Fibroblast of pulmonary artery (primary cell): ENCODE results near the gene PI4K2B.

Experiments used
- DNase-seq: peaks from one replicate; pipeline ENCODE4 v3.0.0-alpha.2; 2010; ENCODE audit warnings: low read depth
- H3K4me3 ChIP-seq: replicated peaks from 2 replicates; pipeline ENCODE4 v1.5.1; 2011; ENCODE audit warnings: low read depth, mild to moderate bottlenecking, control low read depth, low read length, moderate library complexity
- TF ChIP-seq, protein P1 (sequence below): IDR thresholded peaks from 2 replicates; pipeline ENCODE4 v1.5.1; 2011; ENCODE audit warnings: mild to moderate bottlenecking, control low read depth, low read length, inconsistent platforms; ENCODE audit errors: missing control alignments

Gene PI4K2B

DNA sequence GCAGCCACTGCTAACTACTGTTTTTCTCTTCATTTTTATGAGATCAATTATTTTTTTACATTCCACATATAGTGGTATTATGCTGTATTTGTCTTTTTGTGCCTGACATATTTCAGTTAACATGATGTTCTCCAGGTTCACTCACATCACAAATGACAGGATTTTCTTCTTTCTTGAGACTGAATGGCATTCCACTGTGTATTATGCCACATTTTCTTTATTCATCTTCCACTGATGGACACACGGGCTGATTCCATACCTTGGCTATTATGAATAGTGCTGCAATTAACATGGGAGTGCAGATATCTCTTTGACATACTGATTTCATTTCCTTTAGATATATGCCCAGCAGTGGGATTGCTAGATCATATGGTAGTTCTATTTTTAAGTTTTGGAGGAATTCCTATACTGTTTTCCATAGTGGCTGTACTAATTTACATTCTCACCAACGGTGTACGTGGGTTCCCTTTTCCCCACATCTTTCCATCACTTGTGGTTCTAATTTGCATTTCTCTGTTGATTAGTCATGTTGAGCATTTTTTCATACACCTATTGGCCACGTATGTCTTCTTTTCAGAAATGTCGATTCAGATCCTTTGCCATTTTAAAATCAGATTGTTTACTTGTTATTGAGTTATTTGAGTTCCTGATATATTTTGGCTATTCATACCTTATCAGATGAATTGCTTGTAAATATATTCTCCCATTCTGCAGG, 63.9 kb downstream of the PI4K2B start:
- TF ChIP-seq, protein P1, sequence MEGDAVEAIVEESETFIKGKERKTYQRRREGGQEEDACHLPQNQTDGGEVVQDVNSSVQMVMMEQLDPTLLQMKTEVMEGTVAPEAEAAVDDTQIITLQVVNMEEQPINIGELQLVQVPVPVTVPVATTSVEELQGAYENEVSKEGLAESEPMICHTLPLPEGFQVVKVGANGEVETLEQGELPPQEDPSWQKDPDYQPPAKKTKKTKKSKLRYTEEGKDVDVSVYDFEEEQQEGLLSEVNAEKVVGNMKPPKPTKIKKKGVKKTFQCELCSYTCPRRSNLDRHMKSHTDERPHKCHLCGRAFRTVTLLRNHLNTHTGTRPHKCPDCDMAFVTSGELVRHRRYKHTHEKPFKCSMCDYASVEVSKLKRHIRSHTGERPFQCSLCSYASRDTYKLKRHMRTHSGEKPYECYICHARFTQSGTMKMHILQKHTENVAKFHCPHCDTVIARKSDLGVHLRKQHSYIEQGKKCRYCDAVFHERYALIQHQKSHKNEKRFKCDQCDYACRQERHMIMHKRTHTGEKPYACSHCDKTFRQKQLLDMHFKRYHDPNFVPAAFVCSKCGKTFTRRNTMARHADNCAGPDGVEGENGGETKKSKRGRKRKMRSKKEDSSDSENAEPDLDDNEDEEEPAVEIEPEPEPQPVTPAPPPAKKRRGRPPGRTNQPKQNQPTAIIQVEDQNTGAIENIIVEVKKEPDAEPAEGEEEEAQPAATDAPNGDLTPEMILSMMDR, result no peak
- no peak for DNase-seq
- H3K4me3 ChIP-seq, result no peak overlapping the region

GRCh38 chr4:25299476-25300203, 65.8 kb downstream of the PI4K2B start:
- H3K4me3 ChIP-seq, result no peak overlapping the region
- no peak for DNase-seq
- TF ChIP-seq, protein P1, result no peak

GRCh38 chr4:25301471-25301870, 67.6 kb downstream of the PI4K2B start:
- TF ChIP-seq, protein P1, result no peak
- no peak overlapping the region for H3K4me3 ChIP-seq
- no peak for DNase-seq

DNA sequence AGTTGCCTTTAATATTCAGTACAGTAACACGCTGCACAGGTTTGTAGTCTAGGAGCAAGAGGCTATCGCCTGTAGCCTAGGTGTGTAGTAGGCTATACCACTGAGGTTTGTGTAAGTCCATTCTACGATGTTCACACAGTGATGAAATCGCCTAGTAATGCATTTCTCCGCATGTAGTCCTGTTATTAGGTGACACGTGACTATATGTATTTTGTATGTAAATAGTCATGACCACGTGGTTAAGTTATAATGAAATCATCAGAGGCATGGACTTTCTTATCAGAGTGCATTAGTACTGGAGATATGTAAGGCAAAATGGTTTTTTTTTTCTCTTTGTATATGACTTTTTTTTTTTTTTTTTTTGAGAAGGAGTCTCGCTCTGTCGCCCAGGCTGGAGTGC, 68.8 kb downstream of the PI4K2B start:
- no peak for DNase-seq
- TF ChIP-seq, protein P1, result no peak
- no peak overlapping the region for H3K4me3 ChIP-seq

DNA sequence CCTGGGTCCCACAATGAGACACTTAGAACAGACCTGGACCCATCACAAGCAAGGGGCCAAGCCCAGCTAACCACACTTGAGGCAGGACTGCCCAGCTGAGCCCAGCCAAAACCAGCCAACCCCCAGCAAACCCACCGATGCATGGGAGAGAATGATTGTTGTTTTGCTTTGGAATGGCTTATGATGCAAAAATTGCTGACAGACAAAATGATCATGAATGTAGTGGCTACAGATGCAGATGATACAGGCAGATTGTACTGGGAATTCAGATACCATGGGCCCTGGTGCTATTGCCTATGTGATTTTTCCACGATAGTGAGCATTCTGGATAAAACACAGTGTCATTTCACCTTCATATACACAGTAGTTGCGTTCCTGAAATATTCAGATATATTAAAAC, 69.7 kb downstream of the PI4K2B start:
- DNase-seq, result no peak
- TF ChIP-seq, protein P1, result no peak
- H3K4me3 ChIP-seq, result no peak overlapping the region

DNA sequence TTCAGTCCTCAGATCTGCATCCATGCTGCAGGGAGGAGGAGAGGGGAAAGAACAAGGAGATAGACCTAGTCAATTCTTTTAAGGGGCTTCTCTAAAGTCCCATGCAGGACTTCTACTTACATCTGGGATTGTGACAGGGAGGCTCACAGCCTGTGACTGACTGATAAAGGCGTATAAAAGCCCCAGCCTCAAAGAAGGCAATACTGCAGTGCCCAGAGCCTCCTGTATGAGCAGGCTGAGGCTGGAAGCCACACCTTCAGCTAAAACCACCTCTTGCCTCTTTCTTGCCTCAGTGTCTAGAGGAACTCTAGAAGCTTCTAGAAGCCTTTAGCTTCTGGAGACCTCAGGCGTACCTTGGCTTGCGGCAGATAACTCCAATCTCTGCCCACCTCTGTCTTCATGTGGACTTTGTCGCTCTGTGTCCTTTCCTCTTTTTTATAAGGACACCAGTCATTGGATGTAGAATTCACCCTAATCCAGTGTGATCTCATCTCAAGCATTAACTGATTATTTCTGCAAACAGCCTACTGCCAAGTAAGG, 72.8 kb downstream of the PI4K2B start:
- H3K4me3 ChIP-seq, result no peak overlapping the region
- DNase-seq, result no peak
- TF ChIP-seq, protein P1, result no peak
